AG09319 (cell line): ENCODE results near the gene ABO.
"Not testable (repeated sequence)": the region's sequence is repeated elsewhere in the genome, so short reads cannot be mapped to it uniquely, and the experiment has no call there.

ENCODE experiments used
- DNase-seq: peaks from one replicate; pipeline ENCODE4 v3.0.0-alpha.2; 2010; ENCODE audit warnings: low read depth; ENCODE audit errors: extremely low read depth
- CTCF ChIP-seq: IDR thresholded peaks from 2 replicates; pipeline ENCODE4 v1.5.1; 2011; ENCODE audit warnings: low read depth, mild to moderate bottlenecking, inconsistent platforms, low read length, moderate library complexity

The ABO gene

DNA sequence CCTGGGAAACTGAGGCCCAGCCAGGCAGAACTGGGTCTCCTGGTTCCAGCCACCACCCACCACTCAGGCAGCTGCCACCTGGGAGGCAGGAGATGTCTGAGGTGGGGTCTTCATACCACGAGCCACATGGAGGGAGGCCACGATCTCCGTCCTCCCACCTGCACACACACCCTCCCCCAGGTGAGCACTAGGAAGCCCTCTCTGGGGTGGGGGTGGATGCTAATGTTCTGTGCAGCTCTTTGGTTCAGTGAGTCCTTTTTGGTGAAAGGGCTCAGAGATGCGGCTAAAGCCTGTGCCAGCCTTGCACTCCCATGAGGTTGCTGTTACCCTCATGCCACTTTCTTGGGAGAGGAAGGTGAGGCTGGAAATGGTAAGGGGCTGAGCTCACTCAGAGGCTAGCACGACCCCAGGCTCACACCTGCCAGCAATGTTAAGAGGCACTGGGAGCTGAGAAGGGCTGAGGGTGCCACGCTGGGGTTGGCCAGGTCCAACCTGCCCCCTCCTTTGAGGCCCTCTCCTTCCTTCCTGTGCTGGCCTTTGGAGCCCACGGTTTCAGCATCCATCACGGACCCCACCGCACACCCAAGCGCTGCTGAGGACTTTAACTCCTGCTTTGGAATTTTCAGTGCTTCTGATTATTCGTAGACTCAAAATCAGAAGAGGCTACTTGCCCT lies 39.3 kb downstream of the ABO start:
- no peak for DNase-seq
- TF ChIP-seq CTCF = no peak

DNA sequence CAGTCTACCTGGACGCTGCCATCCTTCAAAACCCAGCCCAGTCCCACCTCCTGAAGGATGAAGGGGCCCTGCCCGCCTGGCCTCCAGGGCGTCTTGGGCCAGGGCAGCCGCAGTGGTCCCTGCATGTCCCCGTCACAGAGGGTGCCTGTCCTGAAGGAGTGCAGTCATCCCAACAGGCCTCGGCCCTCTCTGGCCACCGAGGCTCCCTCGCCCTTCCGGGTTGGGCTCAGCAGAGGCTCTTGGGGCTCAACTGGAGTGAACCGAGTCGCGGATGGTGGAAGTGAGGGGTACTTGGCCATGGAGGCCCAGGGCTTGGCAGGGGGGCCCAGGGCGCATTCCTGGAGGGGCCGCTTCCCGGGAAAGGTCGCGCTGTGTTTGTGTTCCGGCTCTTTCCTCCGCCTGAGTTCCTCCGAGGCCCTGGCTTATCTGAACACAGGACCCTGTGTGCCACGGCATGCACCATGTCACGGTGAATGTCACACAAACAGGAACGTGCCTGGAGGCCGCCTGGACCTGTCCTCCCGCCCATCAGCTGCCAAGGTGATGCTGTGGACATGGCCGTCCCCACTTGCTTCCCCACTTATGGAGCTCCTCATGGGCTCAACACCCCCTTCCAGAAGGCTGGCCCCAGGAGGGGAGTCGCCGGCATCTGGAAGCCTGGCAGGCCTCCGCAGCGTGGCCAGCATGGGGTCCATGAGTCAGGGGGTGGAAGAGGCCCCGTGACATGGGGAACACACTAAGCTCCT lies 40.3 kb downstream of the ABO start:
- no peak for DNase-seq
- TF ChIP-seq CTCF = no peak

DNA sequence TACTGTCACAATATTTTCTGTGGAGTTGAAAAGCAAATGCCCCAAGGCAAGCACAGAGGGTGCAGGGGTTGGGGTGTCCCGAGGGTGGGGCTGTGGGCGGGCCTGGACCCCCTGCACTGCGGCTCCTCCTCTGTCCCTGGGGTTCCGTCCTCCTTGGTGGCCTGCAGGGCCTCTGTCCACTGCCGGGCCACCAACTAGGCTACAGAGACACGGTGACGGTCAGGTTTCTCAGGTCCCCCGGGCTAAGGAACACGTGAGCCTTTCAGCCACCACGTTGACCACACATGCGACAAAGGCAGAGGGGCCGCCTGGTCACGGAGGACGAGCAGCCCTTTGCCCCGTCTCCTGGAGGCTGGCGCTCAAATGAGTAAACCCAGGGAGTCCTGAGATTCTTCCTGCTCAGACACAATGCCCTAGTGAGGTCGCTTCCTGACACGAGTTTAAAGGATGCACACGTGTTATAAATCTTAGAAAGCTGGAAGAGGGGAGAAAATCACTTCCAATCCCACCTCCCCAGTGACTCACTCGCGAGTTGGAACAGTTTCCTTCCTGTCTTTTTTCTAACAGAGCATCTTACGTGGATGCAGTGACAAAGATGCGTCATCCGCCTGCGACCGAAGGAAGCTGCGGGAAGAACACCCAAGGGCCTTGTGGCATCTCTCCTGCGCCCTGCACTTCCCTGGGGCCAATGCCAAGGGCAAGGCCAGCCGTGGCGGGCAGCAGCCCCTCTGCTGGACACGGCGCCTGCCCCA lies 41.1 kb downstream of the ABO start:
- TF ChIP-seq CTCF = no peak
- no peak for DNase-seq

- not testable (repeated sequence) for DNase-seq
Measured at GRCh38 chr9:133231934-133232568, 43.0 kb downstream of the ABO start.

GRCh38 chr9:133230514-133230913 lies 44.5 kb downstream of the ABO start:
- DNase-seq = not testable (repeated sequence)

DNA sequence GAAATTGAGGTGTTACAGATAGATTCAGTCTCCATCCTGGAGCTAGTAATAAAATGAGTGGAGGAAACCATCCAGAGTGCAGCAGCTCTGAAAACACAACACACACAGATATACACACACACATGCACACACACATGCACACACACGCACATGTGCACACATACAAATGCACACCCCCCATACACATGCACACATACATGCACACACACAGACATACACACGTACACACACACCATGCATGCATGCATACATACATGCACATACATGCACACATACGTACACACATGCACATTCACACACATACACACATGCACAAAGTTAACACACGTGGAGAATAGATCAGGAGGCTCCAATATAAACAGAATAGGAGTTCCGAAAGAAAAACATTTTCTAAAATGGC lies 44.9 kb downstream of the ABO start:
- DNase-seq = no peak
- no peak for TF ChIP-seq CTCF

DNA sequence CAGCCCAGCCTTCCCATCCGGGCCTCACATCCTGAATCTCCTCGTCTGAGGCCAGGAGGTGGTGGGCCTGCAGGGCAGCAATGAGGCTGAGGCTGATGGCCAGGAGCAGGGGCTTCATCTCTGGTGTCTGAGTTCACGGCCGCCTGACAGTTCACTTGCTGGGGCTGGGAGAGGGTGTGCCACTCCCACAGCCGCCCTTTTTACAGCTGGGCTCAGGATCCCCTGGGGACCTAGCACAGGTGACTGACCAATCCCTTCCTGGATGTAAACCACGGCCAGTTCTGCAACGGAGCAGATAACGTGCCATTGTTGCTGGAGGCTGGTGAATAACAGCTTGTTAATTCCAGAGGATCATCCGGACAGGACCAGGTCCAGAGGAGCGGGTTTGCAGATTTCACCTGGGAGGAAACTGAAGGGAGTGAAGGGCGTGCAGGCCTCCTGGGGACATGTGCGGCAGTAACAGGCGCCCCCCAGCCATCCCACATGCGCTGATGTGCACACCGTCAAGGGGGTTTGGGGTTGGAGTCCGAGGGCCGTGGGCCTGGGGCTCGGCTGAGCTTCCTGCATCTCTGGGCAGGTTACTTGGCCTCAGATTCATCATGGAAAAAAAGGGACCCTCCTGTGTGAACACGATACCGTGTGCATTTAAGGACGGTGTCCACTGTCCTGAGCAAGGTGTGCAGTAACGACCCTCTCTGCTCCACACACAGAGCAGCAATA lies 46.4 kb downstream of the ABO start:
- not testable (repeated sequence) for DNase-seq

DNA sequence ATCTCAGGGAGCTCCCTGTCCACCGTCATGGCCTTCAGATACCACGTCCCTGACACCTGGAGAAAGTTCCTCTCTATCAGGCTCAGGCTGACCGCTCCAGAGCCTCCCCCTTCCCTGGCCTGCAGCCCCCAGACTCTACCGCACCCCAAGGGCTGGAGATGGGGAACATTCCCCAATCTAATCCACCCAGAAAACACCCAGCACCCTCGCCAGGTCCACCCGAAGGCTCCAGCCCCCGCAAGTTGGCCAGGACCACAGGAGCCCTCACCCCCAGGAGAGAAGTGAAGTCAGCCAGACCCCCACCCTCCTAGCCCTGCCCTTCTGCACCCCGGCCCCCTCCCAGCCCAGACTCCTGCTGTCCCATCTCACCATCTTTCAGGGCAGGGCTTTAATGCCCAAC lies 47.0 kb downstream of the ABO start:
- not testable (repeated sequence) for DNase-seq
